ENCODE measurements around the gene NPY4R.
"Not testable (repeated sequence)": the region's sequence is repeated elsewhere in the genome, so short reads cannot be mapped to it uniquely, and the experiment has no call there.

Gene NPY4R, protein sequence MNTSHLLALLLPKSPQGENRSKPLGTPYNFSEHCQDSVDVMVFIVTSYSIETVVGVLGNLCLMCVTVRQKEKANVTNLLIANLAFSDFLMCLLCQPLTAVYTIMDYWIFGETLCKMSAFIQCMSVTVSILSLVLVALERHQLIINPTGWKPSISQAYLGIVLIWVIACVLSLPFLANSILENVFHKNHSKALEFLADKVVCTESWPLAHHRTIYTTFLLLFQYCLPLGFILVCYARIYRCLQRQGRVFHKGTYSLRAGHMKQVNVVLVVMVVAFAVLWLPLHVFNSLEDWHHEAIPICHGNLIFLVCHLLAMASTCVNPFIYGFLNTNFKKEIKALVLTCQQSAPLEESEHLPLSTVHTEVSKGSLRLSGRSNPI

DNA sequence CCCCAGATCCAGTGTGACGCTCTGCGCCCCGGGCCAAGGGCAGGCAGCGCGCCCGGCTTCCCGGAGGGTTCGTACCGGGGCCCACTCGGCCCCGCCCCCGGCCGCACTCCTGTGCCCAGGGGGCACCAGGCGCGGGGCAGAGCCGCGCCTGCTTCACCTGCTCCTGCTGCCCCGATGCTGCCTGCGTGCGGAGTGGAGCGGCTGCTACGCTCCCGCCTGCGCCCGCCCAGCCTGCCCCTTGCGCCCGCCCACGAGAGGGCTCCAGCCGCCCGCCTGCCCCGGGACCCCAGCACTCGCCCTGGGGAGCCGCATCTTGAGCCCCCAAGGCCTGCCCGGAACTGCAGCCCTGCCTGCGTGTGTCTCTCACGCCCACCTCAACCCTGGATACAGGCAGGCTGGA lies at the start of gene NPY4R:
TSS of gene NPY4R (minus strand) at position 194 of the 400 bp plus-strand sequence. CDS start 3,323 bp downstream, outside the sequence.
- DNase-seq (ENCODE audit: low spot score): not testable (repeated sequence)

DNA sequence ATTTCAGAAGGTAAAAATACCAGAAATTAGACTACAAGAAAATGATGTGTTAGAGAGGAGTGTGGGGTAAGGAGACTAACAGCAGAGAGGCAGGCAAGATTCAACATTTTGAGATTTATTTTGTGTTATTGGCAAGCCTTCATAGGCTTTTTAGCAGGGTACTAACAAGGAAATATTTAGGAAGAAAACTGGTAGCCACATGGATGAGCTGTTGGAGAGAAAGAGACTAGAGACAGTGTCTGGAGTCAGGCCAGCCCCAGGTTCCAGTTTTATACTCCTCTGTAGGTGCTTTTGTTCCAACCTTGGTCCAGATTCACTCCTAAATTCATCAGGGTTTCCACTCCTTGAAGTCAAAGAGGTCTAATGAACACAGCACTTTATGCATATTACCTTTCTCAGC lies 49.6 kb upstream of the NPY4R start:
- no peak for DNase-seq (ENCODE audit: low spot score)

DNA sequence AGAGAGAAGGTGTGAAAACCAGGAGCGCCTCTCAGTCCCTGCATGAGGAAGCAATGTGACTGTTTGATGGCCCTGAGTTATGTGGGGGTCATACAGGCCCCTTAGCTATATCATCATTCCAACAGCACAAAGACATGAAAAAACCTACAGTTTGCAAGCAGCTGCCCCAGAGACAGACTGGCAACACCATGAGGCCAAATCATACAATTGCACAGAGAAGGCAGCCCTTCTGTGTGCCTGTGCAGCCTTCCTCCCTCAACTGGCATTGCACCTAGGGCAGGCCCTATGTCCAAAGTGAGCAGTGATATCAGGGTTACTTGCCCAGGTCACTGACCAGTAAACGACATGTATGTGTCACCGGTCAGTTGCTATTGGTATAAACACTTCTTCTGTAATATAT lies 49.1 kb upstream of the NPY4R start:
- no peak for DNase-seq (ENCODE audit: low spot score)

DNA sequence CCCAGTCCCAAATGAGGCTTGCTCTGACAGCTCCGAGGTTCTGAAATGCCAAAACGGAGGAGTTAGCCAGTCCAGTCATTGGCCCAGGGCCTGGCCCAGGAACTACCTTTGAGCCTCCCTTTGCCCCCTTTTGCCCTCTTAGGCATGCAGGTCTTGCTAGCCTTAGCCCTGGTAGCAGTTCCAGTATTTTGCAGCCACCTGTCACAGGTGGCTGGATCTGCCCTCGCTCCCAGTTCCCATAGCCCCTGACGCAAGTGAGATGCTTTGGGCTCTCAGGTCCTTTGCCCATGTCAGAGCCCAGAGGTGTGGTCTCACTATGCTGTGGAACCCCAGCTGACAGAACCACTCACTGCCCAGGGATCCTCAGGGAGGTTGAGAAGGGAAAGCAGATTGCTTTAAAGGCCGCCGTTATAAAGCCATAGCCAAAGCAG lies 48.7 kb upstream of the NPY4R start:
- no peak for DNase-seq (ENCODE audit: low spot score)

DNA sequence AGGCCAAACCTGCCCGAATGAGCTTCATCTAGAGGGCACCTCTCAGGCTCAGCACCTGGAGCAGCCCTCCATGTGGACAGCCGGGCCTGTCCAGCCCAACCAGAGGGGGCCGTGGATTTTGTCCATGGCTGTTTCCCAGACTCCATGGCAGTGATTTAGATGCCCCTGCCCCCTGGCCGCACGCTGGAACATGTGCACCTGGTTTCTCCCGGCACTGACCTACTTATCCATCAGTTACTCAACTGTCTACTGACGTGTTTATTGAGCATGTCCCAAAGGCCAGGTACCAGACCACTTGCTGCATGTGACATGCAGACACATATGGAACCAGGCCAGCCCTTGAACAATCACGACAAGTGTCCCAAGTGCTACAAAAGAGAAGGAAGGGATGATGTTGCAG lies 47.6 kb upstream of the NPY4R start:
- not testable (repeated sequence) for DNase-seq (ENCODE audit: low spot score)

DNA sequence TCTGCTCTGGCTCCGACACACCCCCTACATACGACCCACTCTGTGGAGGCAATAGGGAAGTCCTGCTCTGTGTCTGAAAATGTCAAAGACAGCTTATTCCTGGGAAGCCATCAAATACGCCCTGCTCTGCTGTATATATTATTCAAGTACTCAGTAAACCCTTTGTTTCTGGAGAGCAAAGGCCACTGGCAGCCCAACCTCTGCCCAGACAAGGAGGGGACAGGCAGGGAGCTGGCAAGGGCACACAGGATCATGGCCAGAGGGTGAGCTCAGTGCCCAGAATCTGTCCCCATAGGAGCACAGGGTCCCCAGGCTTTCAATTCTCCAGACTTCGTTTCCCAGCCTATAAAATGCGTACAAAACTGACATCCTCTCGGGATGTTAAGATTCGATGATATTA lies 47.0 kb upstream of the NPY4R start:
- DNase-seq (ENCODE audit: low spot score): not testable (repeated sequence)

DNA sequence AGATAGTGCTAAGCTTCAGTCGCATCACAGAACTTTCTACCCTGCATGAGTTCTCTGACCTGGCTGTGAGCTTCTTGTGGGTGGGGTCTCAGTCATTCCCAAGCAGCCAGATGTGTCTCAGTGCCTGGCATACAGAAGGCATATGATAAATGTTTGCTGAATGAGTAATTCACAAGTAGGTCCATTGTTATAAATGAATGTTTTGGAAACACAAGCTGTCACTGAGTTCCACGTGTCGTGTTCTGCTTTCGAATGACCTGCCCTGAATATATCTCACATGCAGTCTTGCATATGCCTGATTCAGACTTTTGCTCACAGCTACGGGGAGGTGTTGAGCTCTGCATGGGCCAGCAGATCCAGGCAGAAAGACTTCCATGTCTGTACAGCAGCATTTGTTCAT lies 46.2 kb upstream of the NPY4R start:
- not testable (repeated sequence) for DNase-seq (ENCODE audit: low spot score)

DNA sequence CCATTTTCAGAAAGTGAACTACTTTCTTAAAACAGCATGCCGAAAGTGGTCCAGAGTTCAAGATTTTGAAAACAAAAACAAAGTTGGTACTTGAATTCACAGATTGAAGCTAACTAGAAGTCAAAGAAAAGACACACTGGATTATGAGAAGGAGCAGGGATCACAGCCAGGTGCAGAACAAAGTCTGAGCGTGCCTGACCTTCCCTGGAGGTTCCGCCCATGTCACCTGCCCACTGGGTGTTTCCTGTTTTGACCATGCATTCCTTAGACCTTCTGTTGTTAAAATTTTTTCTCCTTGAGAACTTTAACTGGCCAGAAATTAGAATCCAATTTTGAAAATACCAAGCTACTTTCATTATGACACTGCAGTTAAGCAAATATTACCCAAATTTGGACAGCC lies 34.2 kb upstream of the NPY4R start:
- DNase-seq (ENCODE audit: low spot score): not testable (repeated sequence)

DNA sequence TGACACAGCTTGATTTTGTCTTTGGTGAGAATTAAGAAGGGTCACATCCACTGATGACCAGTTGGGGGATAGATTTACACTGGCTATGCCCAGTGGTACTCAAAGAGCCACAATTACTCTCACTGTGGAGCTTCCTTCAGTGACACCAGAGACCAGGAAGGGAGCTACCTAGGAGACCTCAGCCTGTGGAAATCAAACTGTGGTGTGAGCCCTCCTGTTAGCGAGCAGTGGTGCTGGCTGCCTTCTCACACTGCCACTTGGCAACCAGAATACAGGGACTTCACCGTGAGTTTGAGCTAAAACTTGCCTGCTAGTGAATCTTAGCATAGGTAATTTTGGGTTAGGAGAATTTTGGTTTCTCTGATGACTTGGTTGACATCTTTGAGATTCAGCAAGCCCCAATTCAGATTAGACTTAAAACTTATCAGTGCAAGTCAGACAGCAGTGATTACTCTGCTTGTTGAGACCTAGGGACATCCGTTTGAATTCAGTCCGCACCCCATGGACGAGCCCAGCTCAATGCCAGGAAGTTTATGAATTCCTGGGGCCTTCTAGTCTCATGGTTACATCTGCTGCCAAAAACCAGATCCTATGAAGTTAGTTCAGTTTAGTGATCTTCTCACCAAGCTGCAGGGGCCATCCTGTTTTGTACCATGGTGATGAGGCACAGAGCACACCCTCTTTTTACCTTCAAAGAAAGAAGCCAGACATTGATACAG lies 33.4 kb upstream of the NPY4R start:
- not testable (repeated sequence) for DNase-seq (ENCODE audit: low spot score)

DNA sequence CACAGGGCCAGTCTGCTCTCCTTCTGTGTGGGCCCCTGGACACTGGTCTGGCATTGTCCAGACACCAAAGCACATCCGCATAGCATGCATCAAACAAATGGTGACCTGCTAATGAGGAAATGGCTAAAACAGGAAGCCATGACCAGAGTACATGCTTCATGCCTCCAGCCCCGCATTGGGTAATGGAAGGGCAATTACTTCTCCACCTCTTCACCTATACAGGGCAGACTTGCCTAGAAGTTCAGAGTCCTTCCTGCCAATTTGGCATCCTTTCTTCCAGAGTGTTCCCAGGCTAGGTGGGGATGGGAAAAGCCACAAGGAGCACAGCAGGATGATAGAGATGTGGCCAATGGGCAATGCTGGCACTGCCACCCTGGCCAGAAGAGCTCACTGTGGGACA lies 32.1 kb upstream of the NPY4R start:
- DNase-seq (ENCODE audit: low spot score): not testable (repeated sequence)

DNA sequence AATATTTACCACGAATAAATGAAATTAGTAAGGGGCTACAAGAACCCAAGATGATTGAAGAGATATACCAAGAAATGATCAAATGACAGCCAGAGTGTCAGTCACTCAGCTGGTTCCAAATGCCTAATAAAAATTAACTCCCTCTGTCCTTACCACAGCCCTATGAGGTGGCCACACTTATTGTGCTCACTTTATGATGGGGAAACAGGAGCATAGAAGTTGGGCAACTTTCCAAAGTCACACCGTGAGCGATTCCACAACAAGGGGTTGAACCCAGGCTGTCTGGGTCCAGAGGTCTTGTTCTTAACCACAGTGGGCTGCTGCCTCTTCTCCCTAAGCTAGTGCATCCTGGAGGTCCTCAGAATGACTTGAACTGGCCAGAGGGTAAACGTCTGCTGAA lies 31.6 kb upstream of the NPY4R start:
- not testable (repeated sequence) for DNase-seq (ENCODE audit: low spot score)

DNA sequence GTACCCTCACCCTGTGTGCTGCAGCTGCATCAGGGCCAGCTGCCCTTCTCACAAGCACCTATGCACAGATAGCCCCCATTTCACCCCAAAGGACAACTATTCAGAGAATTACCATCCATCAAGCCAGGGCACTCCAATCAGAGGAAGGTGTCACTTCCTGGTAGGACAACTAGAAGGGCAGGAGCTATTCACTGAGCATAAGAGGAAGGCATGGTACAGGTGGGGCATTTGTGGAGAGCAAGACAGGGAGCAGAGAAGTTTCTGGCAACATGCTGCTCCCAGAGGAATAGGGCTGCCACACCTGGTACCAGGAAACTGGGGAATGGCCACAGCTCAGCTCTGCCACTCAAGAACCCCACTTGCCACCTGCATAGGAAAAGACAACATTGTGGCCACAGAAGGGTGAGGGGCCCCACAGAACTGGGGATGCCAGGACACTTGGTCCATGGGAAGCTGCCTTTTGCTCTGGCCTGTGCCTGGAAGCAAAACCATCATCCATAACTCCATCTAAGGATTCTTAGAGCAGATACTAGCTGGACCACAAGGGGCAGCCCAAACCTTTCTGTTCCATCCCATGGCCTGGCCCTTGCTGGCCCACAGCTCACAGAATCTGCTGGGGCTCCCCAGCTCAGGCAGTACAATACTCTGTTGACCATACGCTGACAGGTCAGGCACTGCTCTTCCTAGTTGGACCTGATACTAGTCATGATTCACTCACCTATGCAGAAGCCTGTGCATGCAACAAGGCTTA lies 25.8 kb upstream of the NPY4R start:
- DNase-seq (ENCODE audit: low spot score): not testable (repeated sequence)

DNA sequence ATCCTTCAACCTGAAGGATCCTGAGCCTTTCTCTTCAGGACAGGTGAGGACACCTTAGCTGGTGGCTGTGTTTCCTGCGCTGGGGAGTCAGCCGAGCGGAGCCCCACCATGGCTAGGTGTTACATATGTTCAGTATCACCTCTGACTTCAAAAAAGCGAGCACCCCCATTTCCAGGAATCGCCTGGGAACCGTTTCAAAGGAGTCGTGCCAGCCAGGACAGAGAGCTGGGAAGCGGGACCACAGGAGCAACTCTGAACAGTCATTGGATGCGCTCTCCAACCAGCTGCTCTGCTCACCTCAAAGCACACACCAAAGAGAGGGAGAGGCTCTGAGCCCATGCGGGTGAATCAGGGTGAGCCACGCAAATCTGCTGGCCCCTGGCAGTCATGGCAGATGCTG lies 24.5 kb upstream of the NPY4R start:
- not testable (repeated sequence) for DNase-seq (ENCODE audit: low spot score)

DNA sequence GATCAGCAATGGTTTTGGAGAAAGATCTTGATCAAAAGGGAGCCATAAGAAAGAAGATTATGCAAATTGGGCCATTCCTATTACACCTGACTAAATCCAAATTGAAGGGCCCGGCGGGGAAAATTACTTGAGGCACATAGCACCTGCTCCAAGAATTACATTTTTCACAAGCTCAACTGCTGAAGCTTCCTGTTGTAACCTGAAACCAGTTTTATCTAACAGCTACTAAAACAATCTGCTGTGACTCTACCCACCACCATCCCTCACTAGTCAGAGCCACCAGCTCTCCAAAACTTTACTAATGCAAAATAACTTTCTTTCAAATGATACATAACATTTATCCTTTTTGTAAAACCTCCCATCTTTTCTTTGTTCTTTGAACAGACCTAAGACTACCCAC lies 20.7 kb upstream of the NPY4R start:
- DNase-seq (ENCODE audit: low spot score): not testable (repeated sequence)

DNA sequence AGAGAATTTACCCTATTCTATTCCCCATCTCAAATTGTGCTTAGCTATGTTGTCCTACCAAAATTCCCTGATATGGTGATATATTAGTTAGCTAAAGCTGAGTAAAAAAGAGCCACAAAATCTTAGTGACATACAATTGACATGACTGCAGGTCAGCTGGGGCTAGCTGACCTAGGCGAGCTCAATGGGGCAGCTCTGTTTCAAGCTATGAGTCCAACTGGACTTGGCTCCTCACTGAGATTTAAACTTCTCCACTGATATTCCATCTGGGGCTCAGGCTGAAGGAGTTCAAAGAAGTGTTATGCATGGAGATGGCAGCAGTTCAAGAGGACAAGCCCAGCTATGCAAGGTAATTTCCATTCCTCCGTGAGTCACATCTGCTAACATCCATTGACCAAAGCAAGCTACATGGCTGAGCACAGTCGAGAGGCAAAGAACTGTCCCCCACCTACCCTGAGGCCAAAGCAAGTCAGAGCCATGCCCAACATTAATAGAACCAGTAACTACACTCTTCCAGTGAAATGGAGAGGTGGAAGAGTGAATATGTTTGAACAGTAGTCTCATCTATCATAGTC lies 9.1 kb upstream of the NPY4R start:
- DNase-seq (ENCODE audit: low spot score): not testable (repeated sequence)

DNA sequence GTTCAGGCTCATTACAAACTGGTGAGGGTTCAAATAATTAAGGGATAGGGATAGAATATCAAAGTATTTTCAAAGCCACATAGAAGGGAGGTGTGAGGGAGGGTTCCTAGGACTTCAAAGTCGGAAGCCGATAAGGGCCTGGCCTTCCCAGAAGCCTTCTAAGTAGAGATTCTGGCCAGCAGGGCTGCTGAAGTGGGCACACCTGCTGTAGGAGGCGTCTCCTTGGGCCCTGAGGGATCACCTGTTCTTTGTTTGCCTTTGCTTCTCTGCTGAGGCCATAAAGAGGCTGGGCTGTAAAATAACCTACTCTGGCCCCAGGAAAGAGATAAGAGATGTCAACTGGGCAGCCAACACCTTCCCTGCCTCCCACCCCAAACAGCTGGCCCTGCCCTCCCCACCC lies 8.0 kb upstream of the NPY4R start:
- not testable (repeated sequence) for DNase-seq (ENCODE audit: low spot score)

DNA sequence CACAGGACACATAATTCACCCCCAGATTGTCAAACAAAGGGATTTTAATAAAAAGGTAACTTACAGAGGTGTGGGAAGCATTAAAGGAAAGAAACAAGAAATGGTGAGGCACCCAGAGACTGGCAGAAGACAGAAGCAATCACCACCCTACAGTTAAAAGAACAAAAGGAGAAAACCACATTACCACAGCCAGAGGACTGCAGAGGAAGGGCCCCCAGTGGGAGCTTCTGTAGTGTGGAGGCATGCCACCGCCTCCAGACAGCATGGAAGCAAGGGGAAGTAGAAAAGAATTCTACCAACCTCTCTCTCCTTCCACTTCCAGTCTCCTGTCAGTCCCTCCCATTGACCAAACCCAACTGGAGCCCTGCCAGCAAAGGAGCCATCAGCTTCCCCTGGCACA lies 4.4 kb upstream of the NPY4R start:
- not testable (repeated sequence) for DNase-seq (ENCODE audit: low spot score)

DNA sequence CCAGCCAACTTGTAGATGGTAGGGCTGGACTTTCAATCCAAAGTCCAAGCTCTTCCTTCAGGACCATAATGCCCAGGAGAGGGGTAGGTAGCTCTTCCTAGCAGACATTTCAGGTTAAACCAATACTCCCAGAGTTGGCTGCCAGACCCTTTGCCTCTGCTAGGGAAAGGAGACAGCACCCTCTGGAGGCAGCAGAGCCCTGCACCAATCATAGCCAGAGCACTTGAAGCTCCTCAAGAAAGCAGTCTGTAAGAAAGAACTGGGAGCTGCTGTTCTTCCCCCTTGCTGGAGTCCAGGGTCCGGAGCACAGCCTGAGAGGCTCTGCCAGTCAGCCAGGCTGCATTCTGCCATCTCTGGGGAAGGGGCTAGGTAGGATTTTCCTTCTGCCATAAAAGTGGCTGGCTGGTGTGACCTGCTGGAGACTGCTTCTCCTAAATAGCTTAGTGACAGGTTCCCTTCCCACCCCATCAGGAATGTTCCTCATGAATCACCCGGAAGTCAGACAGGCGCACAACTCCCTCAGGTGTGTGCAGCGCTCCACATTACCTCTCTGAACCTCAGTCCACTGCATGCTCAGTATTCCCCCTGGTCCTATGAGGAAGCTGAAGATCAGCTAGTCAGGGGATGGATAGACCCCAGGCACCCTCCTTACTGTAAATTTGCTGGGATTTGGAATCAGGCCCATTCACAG lies 2.5 kb upstream of the NPY4R start:
- not testable (repeated sequence) for DNase-seq (ENCODE audit: low spot score)

DNA sequence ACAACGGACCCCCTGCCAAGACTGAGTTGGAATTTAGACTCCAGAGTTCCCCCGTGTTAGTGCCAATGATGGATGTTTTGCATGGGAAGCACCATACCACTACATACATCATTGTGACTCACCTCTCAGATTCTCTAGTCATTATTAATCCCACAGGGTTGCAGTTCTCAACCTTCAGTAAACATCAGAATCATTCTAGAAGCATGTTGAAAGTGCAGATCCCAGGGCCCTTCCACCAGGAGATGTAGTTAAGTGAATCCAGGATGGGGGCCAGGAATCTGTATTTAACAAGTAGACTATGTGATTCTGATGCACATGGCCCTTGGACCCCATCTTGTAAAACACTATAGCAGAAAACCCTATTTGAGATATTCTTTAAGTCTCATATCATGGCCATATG lies 2.1 kb downstream of the NPY4R start:
- DNase-seq (ENCODE audit: low spot score): not testable (repeated sequence)

DNA sequence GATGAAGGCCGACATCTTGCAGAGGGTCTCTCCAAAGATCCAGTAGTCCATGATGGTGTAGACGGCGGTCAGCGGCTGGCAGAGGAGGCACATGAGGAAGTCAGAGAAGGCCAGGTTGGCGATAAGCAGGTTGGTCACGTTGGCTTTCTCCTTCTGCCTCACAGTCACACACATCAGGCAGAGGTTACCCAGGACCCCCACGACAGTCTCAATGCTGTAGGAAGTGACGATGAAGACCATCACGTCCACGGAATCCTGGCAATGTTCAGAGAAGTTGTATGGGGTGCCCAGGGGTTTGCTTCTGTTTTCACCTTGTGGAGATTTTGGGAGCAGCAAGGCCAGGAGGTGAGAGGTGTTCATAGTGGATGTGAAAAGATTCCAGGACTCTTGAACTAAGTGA lies 3.5 kb downstream of the NPY4R start:
- not testable (repeated sequence) for DNase-seq (ENCODE audit: low spot score)

DNA sequence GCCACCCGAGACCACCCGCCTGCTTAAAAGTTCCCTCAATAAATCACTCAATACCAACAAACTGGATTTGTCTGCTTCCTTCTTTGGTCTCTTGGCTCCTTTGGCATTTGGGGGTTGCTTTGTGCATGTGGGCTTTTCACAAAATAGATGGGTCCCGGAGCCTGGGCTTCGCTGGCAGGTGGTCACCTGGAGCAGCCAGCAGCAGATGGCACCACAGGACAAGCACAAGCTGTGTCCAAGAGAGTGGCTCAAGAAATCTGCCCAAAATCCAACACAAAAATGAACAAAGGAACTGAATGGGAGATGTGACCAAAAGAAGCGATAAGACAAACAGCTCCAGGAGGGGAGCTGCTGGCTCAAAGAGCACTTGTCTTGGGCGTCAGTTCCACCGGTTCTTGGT lies 6.2 kb downstream of the NPY4R start:
- not testable (repeated sequence) for DNase-seq (ENCODE audit: low spot score)

DNA sequence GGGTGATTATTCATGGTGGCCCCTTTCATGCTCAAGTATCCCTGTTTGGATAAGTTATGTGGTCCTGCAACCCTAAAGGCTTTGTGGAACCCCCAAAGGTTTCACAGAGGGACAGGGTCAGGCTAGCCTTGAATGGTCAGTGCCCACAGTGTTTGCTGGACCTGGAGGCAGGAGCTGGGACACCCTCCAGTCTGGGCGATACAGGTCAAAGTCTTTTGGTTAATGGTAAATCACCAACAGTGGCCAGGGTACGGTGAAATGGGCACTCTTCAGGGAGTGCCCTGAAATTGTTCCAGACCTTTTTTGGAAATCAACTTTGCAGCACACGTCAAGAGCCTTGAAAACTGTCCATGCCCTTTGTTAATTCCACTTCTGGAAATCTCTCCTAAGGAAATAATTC lies 8.7 kb downstream of the NPY4R start:
- not testable (repeated sequence) for DNase-seq (ENCODE audit: low spot score)

All from kidney capillary endothelial cell (primary cell).